GM12892 (cell line): ENCODE results near the gene RASA3.

Experiments used
- POLR2AphosphoS5 ChIP-seq: IDR thresholded peaks from 2 replicates; pipeline ENCODE4 v1.6.1; 2011; ENCODE audit warnings: low read depth, low read length, control low read depth
- TAF1 ChIP-seq: IDR thresholded peaks from 2 replicates; pipeline ENCODE4 v1.6.1; 2011; ENCODE audit warnings: low read depth, mild to moderate bottlenecking, control low read depth, low read length, borderline replicate concordance

GRCh38 chr13:113954046-113954835 lies 178.2 kb downstream of the RASA3 start:
- TF ChIP-seq TAF1 (no peak), POLR2AphosphoS5 (no peak)
